Neural crest cell (in vitro differentiated cells): ENCODE measurements around the gene LRRC10B. TPM values are rescaled to one million over a fixed set of nuclear protein-coding genes. Genes with fewer than 3 reads are reported as not detected.
A peak's percentile ranks its signal among the peaks of the same experiment; 100 is the strongest.

ENCODE experiments used
- DNase-seq: peaks from one replicate; pipeline ENCODE4 v3.0.0; 2021; ENCODE audit warnings: low read depth, mixed read lengths, low spot score
- H3K27ac Mint-ChIP-seq: one replicate; pipeline ENCODE4 v1.8.0; 2021; ENCODE audit warnings: mild to moderate bottlenecking, mixed read lengths; ENCODE audit not compliant: unreplicated experiment
- H3K27me3 Mint-ChIP-seq: 2 replicates; pipeline ENCODE4 v1.8.0; 2021; ENCODE audit warnings: low read depth, mild to moderate bottlenecking, mixed read lengths
- H3K36me3 Mint-ChIP-seq: 2 replicates; pipeline ENCODE4 v1.8.0; 2021; ENCODE audit warnings: low read depth, mild to moderate bottlenecking, mixed read lengths
- H3K4me1 Mint-ChIP-seq: 2 replicates; pipeline ENCODE4 v1.8.0; 2021; ENCODE audit warnings: mixed read lengths
- H3K4me3 Mint-ChIP-seq: one replicate; pipeline ENCODE4 v1.8.0; 2021; ENCODE audit warnings: mild to moderate bottlenecking, mixed read lengths
- H3K9me3 Mint-ChIP-seq: 2 replicates; pipeline ENCODE4 v1.8.0; 2021; ENCODE audit warnings: mixed read lengths
- CTCF ChIP-seq: fragments of 200-600 bp; sonication (generic); conservative IDR thresholded peaks from 2 replicates; pipeline ENCODE4 v1.5.0; 2021; ENCODE audit warnings: antibody characterized with exemption, mild to moderate bottlenecking
- total RNA-seq: library from RNA; stranded (reverse); gene quantifications from 2 replicates; pipeline ENCODE4 v1.2.1, GENCODE V29; 2021

Gene LRRC10B
- total RNA-seq, 1 donor from 2014 or later = 2.9 TPM

DNA sequence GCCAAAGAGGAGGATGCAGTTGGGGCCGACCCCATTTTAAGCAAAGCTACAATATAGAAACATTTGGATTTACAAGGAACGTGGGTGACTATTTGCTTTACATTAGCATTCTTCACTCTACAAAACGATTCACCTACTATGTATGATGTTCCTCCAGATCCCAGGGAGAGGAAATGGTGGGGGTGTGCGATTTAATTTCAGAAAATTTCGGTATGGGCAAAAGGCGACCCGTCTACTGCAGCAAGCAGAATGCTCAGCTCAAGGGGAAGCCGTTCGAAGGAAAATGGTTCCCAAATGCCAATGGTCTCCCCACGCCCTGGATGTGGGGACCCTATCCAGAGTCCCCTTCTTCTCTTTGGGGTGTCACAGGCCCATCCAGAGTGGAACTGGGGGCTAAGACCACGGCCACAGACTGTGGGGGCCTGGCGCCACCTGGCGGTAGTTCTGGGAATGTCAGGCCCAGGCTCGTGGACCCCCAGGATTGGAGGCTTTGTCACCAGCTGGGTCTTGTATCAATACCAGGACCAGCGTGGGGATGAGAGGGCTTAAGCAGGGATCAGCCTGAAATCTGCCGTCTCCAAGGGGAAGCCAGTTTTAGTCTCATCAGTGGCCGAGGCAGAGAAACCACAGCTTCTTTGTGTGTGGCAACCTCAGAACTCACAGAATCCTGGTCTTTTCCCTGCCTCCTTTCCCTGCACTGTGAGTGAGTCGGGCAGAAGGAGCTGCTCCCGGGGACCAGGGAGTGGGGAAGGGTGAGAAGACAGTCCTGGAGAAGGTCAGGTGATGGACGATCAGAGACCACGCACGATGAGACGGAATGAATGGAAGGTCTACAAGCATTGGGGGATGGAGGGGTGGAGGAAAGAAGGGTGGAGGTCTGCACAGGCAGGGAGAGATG is 8.4 kb downstream of the LRRC10B start:
- no peaks in the 10 kb centered on the region for H3K9me3 Mint-ChIP-seq
- H3K4me3 Mint-ChIP-seq = no peak overlapping the region
- H3K27me3 Mint-ChIP-seq = no peaks in the 10 kb centered on the region
- peak; percentile 81 for DNase-seq
- TF ChIP-seq CTCF = peak; percentile 99
- no peaks in the 10 kb centered on the region for H3K36me3 Mint-ChIP-seq
- no peak overlapping the region for H3K27ac Mint-ChIP-seq
- H3K4me1 Mint-ChIP-seq = peaks cover 34% of the 10 kb centered on the region

- H3K9me3 Mint-ChIP-seq = no peaks in the 10 kb centered on the region
- no peak for DNase-seq
- peak overlapping the region; percentile 84 for H3K27ac Mint-ChIP-seq
- H3K27me3 Mint-ChIP-seq = no peaks in the 10 kb centered on the region
- no peak overlapping the region for H3K4me3 Mint-ChIP-seq
- H3K36me3 Mint-ChIP-seq = no peaks in the 10 kb centered on the region
- peaks cover 25% of the 10 kb centered on the region for H3K4me1 Mint-ChIP-seq
- no peak for TF ChIP-seq CTCF
Observed at GRCh38 chr11:61518032-61518795, 9.7 kb downstream of the LRRC10B start.

GRCh38 chr11:61522881-61523280 is 14.3 kb downstream of the LRRC10B start:
- TF ChIP-seq CTCF = no peak
- Mint-ChIP-seq H3K9me3 (no peaks in the 10 kb centered on the region), H3K27me3 (no peaks in the 10 kb centered on the region), H3K4me3 (no peak overlapping the region), H3K4me1 (peaks cover 9% of the 10 kb centered on the region), H3K36me3 (no peaks in the 10 kb centered on the region), H3K27ac (no peak overlapping the region)
- DNase-seq = no peak

DNA sequence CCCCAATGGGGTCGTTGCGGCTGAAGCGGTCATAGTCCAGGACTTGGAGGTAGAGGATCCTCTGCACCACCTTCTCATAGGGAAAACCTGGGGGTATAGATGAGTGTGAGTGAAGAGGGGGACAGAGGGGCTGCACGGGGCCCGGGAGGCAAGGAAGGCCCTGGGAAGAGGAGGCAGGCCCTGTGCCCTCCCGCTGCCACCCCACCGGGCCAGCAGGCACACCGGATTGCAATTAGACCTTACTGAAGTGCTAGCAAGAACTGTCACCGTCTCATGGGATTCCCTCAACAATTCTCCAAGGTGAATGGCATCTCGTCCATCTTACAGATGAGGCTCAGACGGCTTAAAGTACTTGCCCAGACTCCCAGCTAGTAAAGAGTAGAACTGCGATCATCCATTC is 15.9 kb downstream of the LRRC10B start:
- Mint-ChIP-seq H3K4me3 (no peak overlapping the region), H3K4me1 (peaks cover 13% of the 10 kb centered on the region), H3K27ac (peak overlapping the region; percentile 38)

More for the DNA sequence above, 15.9 kb downstream of the LRRC10B start:
- H3K27me3 Mint-ChIP-seq = no peaks in the 10 kb centered on the region
- no peak for TF ChIP-seq CTCF
- DNase-seq = no peak
- H3K36me3 Mint-ChIP-seq = no peaks in the 10 kb centered on the region
- no peaks in the 10 kb centered on the region for H3K9me3 Mint-ChIP-seq
